ENCODE measurements around the gene TMEM238L.

TMEM238L gene

DNA sequence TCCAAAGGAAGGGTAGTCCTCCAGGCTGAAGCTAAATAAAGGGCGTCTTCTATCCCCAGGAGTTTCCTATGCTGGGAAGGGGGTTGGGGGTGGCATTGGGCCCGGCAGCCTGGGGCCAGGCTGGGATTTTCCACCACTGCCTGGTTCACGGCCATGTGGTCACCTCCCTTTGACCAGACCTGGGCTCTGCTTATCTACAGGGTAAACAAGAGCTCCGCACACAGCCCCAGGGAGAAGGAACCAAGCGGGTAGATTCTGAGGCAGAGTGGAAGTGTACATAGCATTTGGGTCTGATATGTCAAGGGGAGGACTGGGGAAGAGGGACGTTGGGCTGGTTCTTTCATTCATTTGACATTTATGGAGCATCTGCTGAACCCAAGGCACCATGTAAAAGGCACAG lies 46.8 kb downstream of the TMEM238L start:
- Histone ChIP-seq H3K4me3 (ENCODE audit: low read depth, low read length) (no peak overlapping the region), H2BK12ac (ENCODE audit: low read length) (no peak overlapping the region), H3K27ac (ENCODE audit: low read depth, low read length) (no peak overlapping the region), H3K23ac (ENCODE audit: low read length) (no peak overlapping the region), H3K27me3 (ENCODE audit: insufficient read depth, low read length) (no peaks in the 10 kb centered on the region), H2AFZ (ENCODE audit: insufficient read depth, low read length, poor library complexity) (no peak overlapping the region), H2BK5ac (ENCODE audit: low read depth, low read length, poor library complexity) (no peak overlapping the region), H4K91ac (ENCODE audit: low read depth, low read length) (no peak overlapping the region), H3K79me1 (ENCODE audit: low read length) (no peaks in the 10 kb centered on the region), H3K4me1 (ENCODE audit: control insufficient read depth in 1 of 2, insufficient read depth in 2 of 2, low read length in 2 of 2) (peaks cover 0 to 2% of the 10 kb centered on the region in 2 experiments), H3K9ac (ENCODE audit: low read length) (no peak overlapping the region), H3K18ac (ENCODE audit: low read length) (no peak overlapping the region), H3K4me2 (ENCODE audit: low read length) (no peak overlapping the region), H3K14ac (ENCODE audit: low read length) (no peak overlapping the region), H3K4ac (ENCODE audit: low read depth, low read length) (no peak overlapping the region), H2BK120ac (ENCODE audit: insufficient read depth, low read length, poor library complexity) (no peak overlapping the region), H3K79me2 (ENCODE audit: control insufficient read depth, insufficient read depth, low read length, poor library complexity) (no peaks in the 10 kb centered on the region), H3K36me3 (ENCODE audit: control insufficient read depth in 1 of 2, insufficient read depth in 2 of 2, low read length in 2 of 2) (no peaks in the 10 kb centered on the region), H4K8ac (ENCODE audit: low read depth, low read length) (no peak overlapping the region), H4K12ac (ENCODE audit: low read depth, low read length) (no peak overlapping the region), H2AK5ac (ENCODE audit: low read length) (no peak overlapping the region), H3K9me3 (ENCODE audit: insufficient read depth, low read depth, low read length) (no peaks in the 10 kb centered on the region)
- WGBS (ENCODE audit: extremely low coverage, insufficient coverage, insufficient read length) = no CpG with 5 or more reads among the region's 6 CpGs
- no peak for DNase-seq

DNA sequence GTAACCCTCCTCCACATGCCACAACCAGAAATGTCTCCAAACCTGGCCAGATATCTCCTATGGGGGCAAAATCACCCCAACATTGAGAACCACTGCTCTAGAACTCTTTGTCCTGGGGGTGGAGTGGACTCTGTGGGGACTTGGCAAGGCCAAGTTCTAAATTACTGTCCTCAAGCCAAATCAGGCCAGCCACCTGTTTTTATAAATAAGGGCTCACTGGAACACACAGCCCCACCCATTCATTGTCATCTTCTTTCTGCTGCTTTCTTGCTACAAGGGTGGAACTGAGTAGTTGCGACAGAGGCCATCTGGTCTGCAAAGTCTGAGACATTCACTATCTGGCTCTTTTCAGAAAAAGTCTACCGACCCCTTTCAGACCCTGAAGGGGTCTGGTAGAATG lies 47.3 kb downstream of the TMEM238L start:
- H3K18ac ChIP-seq (ENCODE audit: low read length) = no peak overlapping the region
- no peak overlapping the region for H4K8ac ChIP-seq (ENCODE audit: low read depth, low read length)
- WGBS (ENCODE audit: extremely low coverage, insufficient coverage, insufficient read length) = no CpG with 5 or more reads among the region's 2 CpGs
- H3K79me2 ChIP-seq (ENCODE audit: control insufficient read depth, insufficient read depth, low read length, poor library complexity) = no peaks in the 10 kb centered on the region
- no peak overlapping the region for H2BK120ac ChIP-seq (ENCODE audit: insufficient read depth, low read length, poor library complexity)
- H2AFZ ChIP-seq (ENCODE audit: insufficient read depth, low read length, poor library complexity) = no peak overlapping the region
- H3K23ac ChIP-seq (ENCODE audit: low read length) = no peak overlapping the region
- no peak overlapping the region for H2BK5ac ChIP-seq (ENCODE audit: low read depth, low read length, poor library complexity)
- no peaks in the 10 kb centered on the region for H3K36me3 ChIP-seq (ENCODE audit: control insufficient read depth in 1 of 2, insufficient read depth in 2 of 2, low read length in 2 of 2)
- no peaks in the 10 kb centered on the region for H3K27me3 ChIP-seq (ENCODE audit: insufficient read depth, low read length)
- H3K9ac ChIP-seq (ENCODE audit: low read length) = no peak overlapping the region
- H3K4me2 ChIP-seq (ENCODE audit: low read length) = no peak overlapping the region
- no peak overlapping the region for H3K4ac ChIP-seq (ENCODE audit: low read depth, low read length)
- H2AK5ac ChIP-seq (ENCODE audit: low read length) = no peak overlapping the region
- no peak overlapping the region for H3K4me3 ChIP-seq (ENCODE audit: low read depth, low read length)
- H3K9me3 ChIP-seq (ENCODE audit: insufficient read depth, low read depth, low read length) = no peaks in the 10 kb centered on the region
- no peaks in the 10 kb centered on the region for H3K79me1 ChIP-seq (ENCODE audit: low read length)
- H4K91ac ChIP-seq (ENCODE audit: low read depth, low read length) = no peak overlapping the region
- H3K14ac ChIP-seq (ENCODE audit: low read length) = no peak overlapping the region
- H2BK12ac ChIP-seq (ENCODE audit: low read length) = no peak overlapping the region
- peaks cover 0 to 2% of the 10 kb centered on the region in 2 experiments for H3K4me1 ChIP-seq (ENCODE audit: control insufficient read depth in 1 of 2, insufficient read depth in 2 of 2, low read length in 2 of 2)
- H3K27ac ChIP-seq (ENCODE audit: low read depth, low read length) = no peak overlapping the region
- H4K12ac ChIP-seq (ENCODE audit: low read depth, low read length) = no peak overlapping the region
- no peak for DNase-seq

DNA sequence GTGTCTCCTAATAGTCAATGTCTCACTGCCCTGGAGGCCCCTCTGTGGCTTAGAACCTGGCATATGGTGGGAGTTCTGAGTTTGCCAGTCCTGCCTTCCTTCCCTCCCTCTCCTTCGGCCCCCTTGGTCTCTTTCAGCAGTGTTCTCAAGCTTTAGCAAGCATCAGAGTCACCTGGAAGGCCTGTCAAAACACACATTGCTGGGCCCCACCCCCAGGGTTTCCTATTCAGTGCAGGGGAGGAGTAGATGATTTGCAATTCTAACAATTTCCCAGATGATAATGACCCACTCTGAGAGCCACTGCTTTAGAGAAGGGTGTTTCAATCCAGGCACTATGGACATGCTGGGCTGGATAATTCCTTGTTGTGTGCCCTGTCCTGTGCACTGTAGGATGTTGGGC lies 47.7 kb downstream of the TMEM238L start:
- no peak overlapping the region for H3K4ac ChIP-seq (ENCODE audit: low read depth, low read length)
- H2AK5ac ChIP-seq (ENCODE audit: low read length) = no peak overlapping the region
- no peak overlapping the region for H2BK12ac ChIP-seq (ENCODE audit: low read length)
- H3K79me1 ChIP-seq (ENCODE audit: low read length) = no peaks in the 10 kb centered on the region
- H3K27ac ChIP-seq (ENCODE audit: low read depth, low read length) = no peak overlapping the region
- no peak overlapping the region for H3K14ac ChIP-seq (ENCODE audit: low read length)
- no peaks in the 10 kb centered on the region for H3K36me3 ChIP-seq (ENCODE audit: control insufficient read depth in 1 of 2, insufficient read depth in 2 of 2, low read length in 2 of 2)
- no peaks in the 10 kb centered on the region for H3K79me2 ChIP-seq (ENCODE audit: control insufficient read depth, insufficient read depth, low read length, poor library complexity)
- no peak overlapping the region for H3K18ac ChIP-seq (ENCODE audit: low read length)
- H4K12ac ChIP-seq (ENCODE audit: low read depth, low read length) = no peak overlapping the region
- no peak overlapping the region for H2AFZ ChIP-seq (ENCODE audit: insufficient read depth, low read length, poor library complexity)
- no peaks in the 10 kb centered on the region for H3K27me3 ChIP-seq (ENCODE audit: insufficient read depth, low read length)
- no peak overlapping the region for H3K9ac ChIP-seq (ENCODE audit: low read length)
- H3K4me1 ChIP-seq (ENCODE audit: control insufficient read depth in 1 of 2, insufficient read depth in 2 of 2, low read length in 2 of 2) = peaks cover 0 to 2% of the 10 kb centered on the region in 2 experiments
- no peak overlapping the region for H3K4me2 ChIP-seq (ENCODE audit: low read length)
- H2BK5ac ChIP-seq (ENCODE audit: low read depth, low read length, poor library complexity) = no peak overlapping the region
- no CpG with 5 or more reads among the region's 1 CpG for WGBS (ENCODE audit: extremely low coverage, insufficient coverage, insufficient read length)
- no peaks in the 10 kb centered on the region for H3K9me3 ChIP-seq (ENCODE audit: insufficient read depth, low read depth, low read length)
- no peak overlapping the region for H2BK120ac ChIP-seq (ENCODE audit: insufficient read depth, low read length, poor library complexity)
- H4K91ac ChIP-seq (ENCODE audit: low read depth, low read length) = no peak overlapping the region
- no peak overlapping the region for H4K8ac ChIP-seq (ENCODE audit: low read depth, low read length)
- no peak for DNase-seq
- no peak overlapping the region for H3K23ac ChIP-seq (ENCODE audit: low read length)
- H3K4me3 ChIP-seq (ENCODE audit: low read depth, low read length) = no peak overlapping the region

DNA sequence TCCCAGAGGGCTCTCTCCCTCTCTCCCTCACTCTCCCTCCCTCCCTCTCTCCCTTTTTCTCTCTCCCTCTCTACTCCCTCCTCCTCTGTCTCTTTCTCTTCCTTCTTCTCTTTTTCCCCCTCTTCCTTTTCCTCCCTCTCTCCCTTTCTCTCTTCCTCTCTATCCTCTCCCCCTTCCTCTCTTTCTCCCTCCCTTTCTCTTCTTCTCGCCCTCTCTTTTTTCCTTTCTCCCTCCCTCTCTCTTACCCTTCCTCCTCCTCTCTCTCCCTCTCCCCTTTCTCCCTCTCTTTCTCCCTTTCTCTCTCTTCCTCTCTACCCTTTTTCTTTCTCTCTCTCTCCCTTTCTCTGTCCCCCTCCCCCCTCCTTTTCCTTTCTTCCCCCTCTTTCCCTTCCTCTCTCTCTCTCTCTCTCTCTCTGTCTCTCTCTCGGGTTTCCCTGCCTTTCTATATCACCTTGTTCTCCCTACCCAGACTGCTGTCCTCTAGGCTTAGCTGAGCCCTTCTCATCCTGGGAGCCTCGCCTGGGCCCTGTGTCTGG lies 48.2 kb downstream of the TMEM238L start:
- H2AK5ac ChIP-seq (ENCODE audit: low read length) = no peak overlapping the region

More for the DNA sequence above, 48.2 kb downstream of the TMEM238L start:
- no CpG with 5 or more reads among the region's 3 CpGs for WGBS (ENCODE audit: extremely low coverage, insufficient coverage, insufficient read length)
- Histone ChIP-seq H4K91ac (ENCODE audit: low read depth, low read length) (no peak overlapping the region), H2BK12ac (ENCODE audit: low read length) (no peak overlapping the region), H3K79me2 (ENCODE audit: control insufficient read depth, insufficient read depth, low read length, poor library complexity) (no peaks in the 10 kb centered on the region), H3K9me3 (ENCODE audit: insufficient read depth, low read depth, low read length) (no peaks in the 10 kb centered on the region), H3K27ac (ENCODE audit: low read depth, low read length) (no peak overlapping the region), H3K4me2 (ENCODE audit: low read length) (peak overlapping the region; percentile 36), H3K23ac (ENCODE audit: low read length) (no peak overlapping the region), H4K12ac (ENCODE audit: low read depth, low read length) (no peak overlapping the region), H3K4me1 (ENCODE audit: control insufficient read depth in 1 of 2, insufficient read depth in 2 of 2, low read length in 2 of 2) (peaks cover 0 to 2% of the 10 kb centered on the region in 2 experiments), H2BK120ac (ENCODE audit: insufficient read depth, low read length, poor library complexity) (no peak overlapping the region), H3K36me3 (ENCODE audit: control insufficient read depth in 1 of 2, insufficient read depth in 2 of 2, low read length in 2 of 2) (no peaks in the 10 kb centered on the region), H3K79me1 (ENCODE audit: low read length) (no peaks in the 10 kb centered on the region), H3K27me3 (ENCODE audit: insufficient read depth, low read length) (no peaks in the 10 kb centered on the region), H3K14ac (ENCODE audit: low read length) (no peak overlapping the region), H3K18ac (ENCODE audit: low read length) (no peak overlapping the region), H3K4me3 (ENCODE audit: low read depth, low read length) (no peak overlapping the region), H2AFZ (ENCODE audit: insufficient read depth, low read length, poor library complexity) (no peak overlapping the region), H3K4ac (ENCODE audit: low read depth, low read length) (no peak overlapping the region), H2BK5ac (ENCODE audit: low read depth, low read length, poor library complexity) (no peak overlapping the region), H3K9ac (ENCODE audit: low read length) (no peak overlapping the region), H4K8ac (ENCODE audit: low read depth, low read length) (no peak overlapping the region)
- DNase-seq = no peak

All from trophoblast cell (in vitro differentiated cells and primary cell).